Glutamatergic neuron (in vitro differentiated cells): Measurements from ENCODE around the gene ALDH1B1. TPM values are rescaled to one million over a fixed set of nuclear protein-coding genes. Genes with fewer than 3 reads are reported as not detected.

Experiments
- DNase-seq: peaks from one replicate; pipeline ENCODE4 v3.0.0; 2022
- H3K27ac Mint-ChIP-seq: one replicate; pipeline ENCODE4 v1.8.0; 2020; ENCODE audit warnings: mild to moderate bottlenecking, mixed read lengths, inconsistent platforms; ENCODE audit not compliant: unreplicated experiment
- H3K27me3 Mint-ChIP-seq: one replicate; pipeline ENCODE4 v1.8.0; 2020; ENCODE audit warnings: mild to moderate bottlenecking, moderate library complexity, mixed read lengths, inconsistent platforms; ENCODE audit not compliant: unreplicated experiment
- H3K36me3 Mint-ChIP-seq: one replicate; pipeline ENCODE4 v1.8.0; 2020; ENCODE audit warnings: mild to moderate bottlenecking, mixed read lengths, inconsistent platforms; ENCODE audit not compliant: unreplicated experiment
- H3K4me1 Mint-ChIP-seq: one replicate; pipeline ENCODE4 v1.8.0; 2020; ENCODE audit warnings: mild to moderate bottlenecking, low read depth, mixed read lengths, inconsistent platforms; ENCODE audit not compliant: unreplicated experiment
- H3K4me3 Mint-ChIP-seq: one replicate; pipeline ENCODE4 v1.8.0; 2020; ENCODE audit warnings: mild to moderate bottlenecking, mixed read lengths, inconsistent platforms; ENCODE audit not compliant: unreplicated experiment
- H3K9me3 Mint-ChIP-seq: one replicate; pipeline ENCODE4 v1.8.0; 2020; ENCODE audit warnings: mild to moderate bottlenecking, moderate library complexity, mixed read lengths, inconsistent platforms; ENCODE audit not compliant: unreplicated experiment
- total RNA-seq: library from RNA; stranded (reverse); fragmentation: NEBNext Ultra II Directional; extraction: Animal tissue kit (Norgen Biotek cat#: 25700); gene quantifications from one replicate; pipeline ENCODE4 v1.2.1, GENCODE V29; 2021; ENCODE audit not compliant: unreplicated experiment
- TF ChIP-seq, protein P1 (sequence below): fragments of 200-600 bp; sonication (generic); IDR thresholded peaks from one replicate; pipeline ENCODE4 v1.5.0; 2021; ENCODE audit not compliant: partially characterized antibody, unreplicated experiment

The ALDH1B1 gene
- total RNA-seq, 1 donor from 2014 or later, result 15.3 TPM

DNA sequence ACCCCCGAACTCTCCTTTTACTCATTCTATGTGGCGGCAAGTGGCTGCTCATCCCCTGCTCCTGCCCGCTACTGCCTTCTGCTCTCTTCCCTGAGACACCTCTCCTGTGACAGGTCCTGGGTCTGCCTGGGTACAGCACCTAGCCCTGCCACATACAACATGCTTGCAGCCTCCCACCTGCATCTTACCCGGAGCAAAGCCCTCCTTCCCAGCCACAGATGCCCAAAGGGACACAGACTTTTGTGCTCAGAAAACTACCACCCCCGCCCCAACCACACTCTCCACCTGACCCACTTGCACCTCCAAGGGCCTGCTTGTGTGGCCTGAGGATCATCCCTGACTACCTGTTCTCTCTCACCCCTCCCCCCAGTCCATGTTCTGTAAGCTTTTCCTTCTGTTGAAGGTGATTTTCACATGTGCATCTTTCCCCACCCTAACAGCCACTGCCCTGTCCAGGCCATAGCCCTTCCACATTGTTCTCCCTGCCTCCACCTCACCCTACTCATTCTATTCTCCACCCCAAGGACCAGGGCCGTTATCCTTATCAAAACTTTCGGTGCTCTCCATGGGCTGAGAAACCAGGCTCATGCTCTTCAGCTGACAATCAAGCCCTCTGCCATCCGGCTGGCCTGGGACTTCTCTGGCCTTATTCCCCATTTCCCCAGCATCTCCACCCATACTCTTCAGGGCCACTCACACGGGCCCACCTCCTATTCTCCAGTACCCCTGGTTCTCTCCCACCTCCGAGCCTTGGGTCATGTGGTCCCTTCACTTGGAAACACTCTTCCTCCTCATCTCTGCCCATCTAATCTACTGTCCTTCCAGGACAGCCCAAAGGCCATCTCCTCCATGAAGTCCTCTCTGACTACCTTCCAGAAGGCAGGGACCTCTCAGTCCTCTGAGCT is 46.4 kb upstream of the ALDH1B1 start:
- no peak for DNase-seq
- Mint-ChIP-seq H3K27me3 (peaks cover 2% of the 10 kb centered on the region), H3K9me3 (peaks cover 2% of the 10 kb centered on the region), H3K36me3 (peaks cover 10% of the 10 kb centered on the region), H3K4me3 (no peak overlapping the region), H3K4me1 (peaks cover 15% of the 10 kb centered on the region), H3K27ac (no peak overlapping the region)
- TF ChIP-seq, protein P1, sequence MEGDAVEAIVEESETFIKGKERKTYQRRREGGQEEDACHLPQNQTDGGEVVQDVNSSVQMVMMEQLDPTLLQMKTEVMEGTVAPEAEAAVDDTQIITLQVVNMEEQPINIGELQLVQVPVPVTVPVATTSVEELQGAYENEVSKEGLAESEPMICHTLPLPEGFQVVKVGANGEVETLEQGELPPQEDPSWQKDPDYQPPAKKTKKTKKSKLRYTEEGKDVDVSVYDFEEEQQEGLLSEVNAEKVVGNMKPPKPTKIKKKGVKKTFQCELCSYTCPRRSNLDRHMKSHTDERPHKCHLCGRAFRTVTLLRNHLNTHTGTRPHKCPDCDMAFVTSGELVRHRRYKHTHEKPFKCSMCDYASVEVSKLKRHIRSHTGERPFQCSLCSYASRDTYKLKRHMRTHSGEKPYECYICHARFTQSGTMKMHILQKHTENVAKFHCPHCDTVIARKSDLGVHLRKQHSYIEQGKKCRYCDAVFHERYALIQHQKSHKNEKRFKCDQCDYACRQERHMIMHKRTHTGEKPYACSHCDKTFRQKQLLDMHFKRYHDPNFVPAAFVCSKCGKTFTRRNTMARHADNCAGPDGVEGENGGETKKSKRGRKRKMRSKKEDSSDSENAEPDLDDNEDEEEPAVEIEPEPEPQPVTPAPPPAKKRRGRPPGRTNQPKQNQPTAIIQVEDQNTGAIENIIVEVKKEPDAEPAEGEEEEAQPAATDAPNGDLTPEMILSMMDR, result no peak

- Mint-ChIP-seq H3K4me1 (peaks cover 15% of the 10 kb centered on the region), H3K9me3 (peaks cover 2% of the 10 kb centered on the region), H3K36me3 (peaks cover 8% of the 10 kb centered on the region), H3K27ac (no peak overlapping the region), H3K27me3 (peaks cover 2% of the 10 kb centered on the region), H3K4me3 (no peak overlapping the region)
- TF ChIP-seq, protein P1, result no peak
- DNase-seq, result no peak
Measured at GRCh38 chr9:38346811-38347210, 45.7 kb upstream of the ALDH1B1 start.

GRCh38 chr9:38347271-38347671 is 45.2 kb upstream of the ALDH1B1 start:
- H3K4me1 Mint-ChIP-seq, result peaks cover 15% of the 10 kb centered on the region
- H3K36me3 Mint-ChIP-seq, result peaks cover 5% of the 10 kb centered on the region
- H3K4me3 Mint-ChIP-seq, result no peak overlapping the region
- peaks cover 2% of the 10 kb centered on the region for H3K27me3 Mint-ChIP-seq
- TF ChIP-seq, protein P1, result no peak
- no peak overlapping the region for H3K27ac Mint-ChIP-seq
- no peak for DNase-seq
- H3K9me3 Mint-ChIP-seq, result peaks cover 2% of the 10 kb centered on the region

- Mint-ChIP-seq H3K27ac (no peak overlapping the region), H3K4me3 (no peak overlapping the region)
Measured at GRCh38 chr9:38347946-38348345, 44.6 kb upstream of the ALDH1B1 start.

More at GRCh38 chr9:38347946-38348345, 44.6 kb upstream of the ALDH1B1 start:
- peaks cover 2% of the 10 kb centered on the region for H3K9me3 Mint-ChIP-seq
- peaks cover 18% of the 10 kb centered on the region for H3K4me1 Mint-ChIP-seq
- H3K27me3 Mint-ChIP-seq, result peaks cover 2% of the 10 kb centered on the region
- TF ChIP-seq, protein P1, result no peak
- no peak for DNase-seq
- no peaks in the 10 kb centered on the region for H3K36me3 Mint-ChIP-seq
